IMR-90 (cell line): Measurements from ENCODE around the gene CLDN7. TPM values are rescaled to one million over a fixed set of nuclear protein-coding genes. Genes with fewer than 3 reads are reported as not detected.

Experiments
- ATAC-seq: fragments of 200-7000 bp; cut with Tn5 transposase; 2 replicates; pipeline ENCODE4 v1.9.1; 2020; ENCODE audit warnings: low read depth, mild to moderate bottlenecking, moderate library complexity
- BruUV-seq: library from RNA; stranded (reverse); fragments of 400-500 nt; replicated peaks from 2 replicates; lab custom pipeline; 2021; lab: Mats Ljungman, UMichigan
- CTCF ChIA-PET: fragments of 300-600 bp; formaldehyde crosslinking; extraction: SDS; loops from one replicate; lab custom pipeline; 2021; ENCODE audit warnings: antibody characterized with exemption; lab: Yijun Ruan, JAX
- POLR2A ChIA-PET: fragments of 300-600 bp; sonication (Branson Sonifier 250); formaldehyde crosslinking; loops from one replicate; lab custom pipeline; 2022; ENCODE audit warnings: antibody characterized with exemption; ENCODE audit not compliant: unreplicated experiment; lab: Charles Lee
- DNase-seq: peaks from one replicate; pipeline ENCODE4 v3.0.0; 2013
- H2AFZ ChIP-seq: replicated peaks from 2 replicates; pipeline ENCODE3; 2013; ENCODE audit warnings: low read length, mild to moderate bottlenecking; ENCODE audit not compliant: poor library complexity
- H2AK5ac ChIP-seq: 2 replicates; pipeline ENCODE4 v1.6.1; 2013; ENCODE audit warnings: low read depth, low read length, inconsistent platforms
- H2AK9ac ChIP-seq: replicated peaks from 2 replicates; pipeline ENCODE3; 2013; ENCODE audit warnings: mild to moderate bottlenecking, low read depth, low read length, moderate library complexity; ENCODE audit not compliant: poor library complexity
- H2BK120ac ChIP-seq: 2 replicates; pipeline ENCODE4 v1.6.1; 2013; ENCODE audit warnings: low read depth, low read length, inconsistent platforms
- H2BK15ac ChIP-seq: 3 replicates; pipeline ENCODE4 v1.6.1; 2013; ENCODE audit warnings: low read depth, low read length, inconsistent platforms
- H2BK20ac ChIP-seq: 2 replicates; pipeline ENCODE4 v1.6.1; 2013; ENCODE audit warnings: low read depth, mild to moderate bottlenecking, inconsistent platforms, low read length, moderate library complexity
- H2BK5ac ChIP-seq: 2 replicates; pipeline ENCODE4 v1.6.1; 2013; ENCODE audit warnings: mild to moderate bottlenecking, low read depth, low read length, inconsistent platforms; ENCODE audit not compliant: poor library complexity, severe bottlenecking
- H3K14ac ChIP-seq: replicated peaks from 2 replicates; pipeline ENCODE4 v1.6.1; 2013; ENCODE audit warnings: low read depth, low read length, inconsistent platforms
- H3K18ac ChIP-seq: 2 replicates; pipeline ENCODE4 v1.6.1; 2013; ENCODE audit warnings: low read depth, low read length, control low read depth
- H3K23ac ChIP-seq: 2 replicates; pipeline ENCODE4 v1.6.1; 2013; ENCODE audit warnings: low read depth, low read length, inconsistent platforms
- H3K27ac ChIP-seq: 2 replicates; pipeline ENCODE4 v1.5.1; 2013; ENCODE audit warnings: mild to moderate bottlenecking, control low read depth, low read length; ENCODE audit not compliant: insufficient read depth
- H3K27me3 ChIP-seq: 2 replicates; pipeline ENCODE4 v1.6.1; 2013; ENCODE audit warnings: low read length; ENCODE audit not compliant: control insufficient read depth, insufficient read depth
- H3K36me3 ChIP-seq: 2 replicates; pipeline ENCODE4 v1.6.1; 2013; ENCODE audit warnings: low read length, mixed read lengths; ENCODE audit not compliant: control insufficient read depth, insufficient read depth
- H3K4ac ChIP-seq: 2 replicates; pipeline ENCODE4 v1.6.1; 2013; ENCODE audit warnings: low read depth, low read length, inconsistent platforms
- H3K4me1 ChIP-seq: 2 replicates; pipeline ENCODE4 v1.6.1; 2013; ENCODE audit warnings: low read length, mixed read lengths; ENCODE audit not compliant: control insufficient read depth, insufficient read depth
- H3K4me2 ChIP-seq: 2 replicates; pipeline ENCODE4 v1.6.1; 2013; ENCODE audit warnings: low read depth, mild to moderate bottlenecking, control low read depth, low read length, moderate library complexity
- H3K4me3 ChIP-seq: 2 replicates; pipeline ENCODE4 v1.5.1; 2013; ENCODE audit warnings: low read depth, mild to moderate bottlenecking, control low read depth, low read length, moderate library complexity; ENCODE audit not compliant: insufficient read depth
- H3K56ac ChIP-seq: 2 replicates; pipeline ENCODE4 v1.6.1; 2013; ENCODE audit warnings: low read length, inconsistent platforms; ENCODE audit not compliant: insufficient read depth; ENCODE audit errors: extremely low read depth
- H3K79me1 ChIP-seq, 2 experiments: 2 replicates each; pipeline ENCODE4 v1.6.1; 2013; ENCODE audit warnings: low read length in 2 of 2, inconsistent platforms in 1 of 2, low read depth in 1 of 2
- H3K9ac ChIP-seq: 2 replicates; pipeline ENCODE4 v1.6.1; 2013; ENCODE audit warnings: low read depth, low read length, control low read depth
- H3K9me1 ChIP-seq: 2 replicates; pipeline ENCODE4 v1.6.1; 2013; ENCODE audit warnings: low read length, inconsistent platforms; ENCODE audit not compliant: insufficient read depth
- H3K9me3 ChIP-seq: 2 replicates; pipeline ENCODE4 v1.6.1; 2013; ENCODE audit warnings: low read length; ENCODE audit not compliant: control insufficient read depth, insufficient read depth
- H4K20me1 ChIP-seq: 2 replicates; pipeline ENCODE4 v1.6.1; 2013; ENCODE audit warnings: low read length, inconsistent platforms; ENCODE audit not compliant: insufficient read depth
- H4K5ac ChIP-seq: 2 replicates; pipeline ENCODE4 v1.6.1; 2013; ENCODE audit warnings: mild to moderate bottlenecking, low read depth, low read length, control low read depth
- H4K8ac ChIP-seq, 2 experiments: 2 replicates each; pipeline ENCODE4 v1.6.1; 2013; ENCODE audit warnings: low read depth in 2 of 2, low read length in 2 of 2, control low read depth in 1 of 2, inconsistent platforms in 1 of 2
- H4K91ac ChIP-seq: 2 replicates; pipeline ENCODE4 v1.6.1; 2013; ENCODE audit warnings: low read depth, low read length, inconsistent platforms; ENCODE audit not compliant: insufficient read depth
- BHLHE40 ChIP-seq: fragments of 150-350 bp; IDR thresholded peaks from 2 replicates; pipeline ENCODE4 v1.6.1; 2016; ENCODE audit warnings: mild to moderate bottlenecking, low read depth, low read length
- CEBPB ChIP-seq: IDR thresholded peaks from 2 replicates; pipeline ENCODE4 v1.6.1; 2012; ENCODE audit warnings: low read depth, low read length, improper control_type of control experiment
- CHD1 ChIP-seq: IDR thresholded peaks from 2 replicates; pipeline ENCODE4 v1.6.1; 2012; ENCODE audit warnings: low read depth, low read length, improper control_type of control experiment
- CTCF ChIP-seq: conservative IDR thresholded peaks from 2 replicates; pipeline ENCODE4 v1.5.1; 2012; ENCODE audit warnings: mild to moderate bottlenecking, low read depth, low read length, improper control_type of control experiment
- ELK1 ChIP-seq: fragments of 150-350 bp; IDR thresholded peaks from 2 replicates; pipeline ENCODE4 v1.6.1; 2016; ENCODE audit warnings: low read depth, mild to moderate bottlenecking, low read length, moderate library complexity, borderline replicate concordance
- FOS ChIP-seq: fragments of 150-350 bp; IDR thresholded peaks from 2 replicates; pipeline ENCODE4 v1.6.1; 2016; ENCODE audit warnings: low read depth, low read length
- MAFK ChIP-seq: IDR thresholded peaks from 2 replicates; pipeline ENCODE4 v1.6.1; 2012; ENCODE audit warnings: low read depth, low read length, improper control_type of control experiment
- MAZ ChIP-seq: IDR thresholded peaks from 2 replicates; pipeline ENCODE4 v1.6.1; 2012; ENCODE audit warnings: low read depth, mild to moderate bottlenecking, low read length, improper control_type of control experiment, moderate library complexity, borderline replicate concordance
- MXI1 ChIP-seq: IDR thresholded peaks from 2 replicates; pipeline ENCODE4 v1.6.1; 2012; ENCODE audit warnings: low read depth, mild to moderate bottlenecking, low read length, moderate library complexity, borderline replicate concordance
- NFE2L2 ChIP-seq: fragments of 150-350 bp; IDR thresholded peaks from 2 replicates; pipeline ENCODE4 v1.6.1; 2016; ENCODE audit warnings: low read depth, mild to moderate bottlenecking, low read length
- POLR2A ChIP-seq: IDR thresholded peaks from 2 replicates; pipeline ENCODE4 v1.6.1; 2012; ENCODE audit warnings: mild to moderate bottlenecking, low read depth, low read length
- RAD21 ChIP-seq: IDR thresholded peaks from 2 replicates; pipeline ENCODE4 v1.6.1; 2012; ENCODE audit warnings: low read length, improper control_type of control experiment
- RCOR1 ChIP-seq: IDR thresholded peaks from 2 replicates; pipeline ENCODE4 v1.6.1; 2012; ENCODE audit warnings: mild to moderate bottlenecking, low read length, improper control_type of control experiment; ENCODE audit not compliant: insufficient replicate concordance
- RFX5 ChIP-seq: IDR thresholded peaks from 2 replicates; pipeline ENCODE4 v1.8.0; 2012; ENCODE audit warnings: low read depth, mild to moderate bottlenecking, low read length, moderate library complexity
- SMC3 ChIP-seq: fragments of 150-350 bp; IDR thresholded peaks from 2 replicates; pipeline ENCODE4 v1.6.1; 2016; ENCODE audit warnings: low read depth, mild to moderate bottlenecking, antibody characterized with exemption, low read length, moderate library complexity
- USF2 ChIP-seq: fragments of 150-350 bp; IDR thresholded peaks from 2 replicates; pipeline ENCODE4 v1.6.1; 2017; ENCODE audit warnings: mild to moderate bottlenecking, antibody characterized with exemption, low read length, low read depth
- WGBS, 2 experiments: methylation state at CpG; one replicate each; pipeline versions ENCODE4 v1.1.5 to v1.1.7; 2013; ENCODE audit warnings: missing lambda C conversion rate in 2 of 2; ENCODE audit not compliant: insufficient read length in 1 of 2; ENCODE audit errors: extremely low coverage in 2 of 2; 5-methylcytosine and 5-hydroxymethylcytosine counted together
- dilution Hi-C: fragments of 300-500 bp; cut with HindIII; formaldehyde crosslinking; loops from one replicate; pipeline ENCODE4 v1.14.3; 2018; ENCODE audit warnings: low sequenced_read_pairs; ENCODE audit not compliant: unreplicated experiment
- in situ Hi-C: fragments of 300-500 bp; cut with MboI; formaldehyde crosslinking; loops from 3 replicates; pipeline ENCODE4 v1.14.3; 2019; ENCODE audit warnings: low sequenced_read_pairs, inconsistent platforms, mixed read lengths
- intact Hi-C: fragments of 100-400 bp; cut with micrococcal nuclease; formaldehyde crosslinking; loops from 2 replicates; pipeline ENCODE4 v1.10.0; 2022
- polyA plus RNA-seq, 3 experiments: library from polyadenylated mRNA; depleted of rRNA; stranded (reverse); fragments of >200 nt; gene quantifications; 2 replicates each; pipeline ENCODE4 v1.2.3, GENCODE V29; 2012; ENCODE audit warnings: low replicate concordance in 1 of 3
- total RNA-seq: library from RNA; depleted of rRNA; stranded (reverse); fragments of >200 nt; gene quantifications from 2 replicates; pipeline ENCODE4 v1.2.3, GENCODE V29; 2012

CLDN7 gene
- total and polyA plus RNA-seq, 2 of the 4 experiments (the other 2 are of a cell fraction): 1.4 TPM

- no peak overlapping the region for H2AFZ ChIP-seq
- H3K56ac ChIP-seq: no peak overlapping the region
- H2BK5ac ChIP-seq: no peak overlapping the region
- in situ Hi-C loops: loop anchor here (25.0 kb wide), 1 partner anchor 933 kb away; the partner anchor contains the start of genes PER1 and VAMP2
- H3K18ac ChIP-seq: no peak overlapping the region
- H2AK5ac ChIP-seq: no peak overlapping the region
- no peak overlapping the region for H3K4ac ChIP-seq
- no peak overlapping the region for H3K23ac ChIP-seq
- peaks cover 8 to 75% of the 10 kb centered on the region in 2 experiments; a peak in 3 of 4 replicates for H3K79me1 ChIP-seq
- H3K4me2 ChIP-seq: no peak overlapping the region
- ATAC-seq: no peak
- no peak overlapping the region for H4K8ac ChIP-seq
- no peak overlapping the region for H3K14ac ChIP-seq
- no TSS peak for BruUV-seq
- no peak overlapping the region for H2BK20ac ChIP-seq
- H3K4me3 ChIP-seq: no peak overlapping the region
- no peak overlapping the region for H2BK15ac ChIP-seq
- H2BK120ac ChIP-seq: no peak overlapping the region
- H3K27ac ChIP-seq: no peak overlapping the region
- CTCF ChIA-PET: no interaction called here
- POLR2A ChIA-PET: interaction anchor here (1.3 kb wide), 1 partner anchor 10 kb away, joined by 4 read pairs; the partner anchor contains the start of genes ACADVL and DLG4
- no peak for DNase-seq
- no peak overlapping the region for H4K91ac ChIP-seq
- no peak overlapping the region for H3K9ac ChIP-seq
- no peak for TF ChIP-seq MAZ
- TF ChIP-seq RAD21: no peak
- no peak for TF ChIP-seq RFX5
- TF ChIP-seq RCOR1: no peak
- TF ChIP-seq CHD1: no peak
- TF ChIP-seq ELK1: no peak
- no peak for TF ChIP-seq USF2
- TF ChIP-seq POLR2A: no peak
- TF ChIP-seq MAFK: no peak
- no peak for TF ChIP-seq FOS
- no peak for TF ChIP-seq CTCF
- TF ChIP-seq CEBPB: no peak
- TF ChIP-seq BHLHE40: no peak
- TF ChIP-seq SMC3: no peak
- TF ChIP-seq NFE2L2: no peak
- no peak for TF ChIP-seq MXI1
- H4K5ac ChIP-seq: no peak overlapping the region
- H3K9me3 ChIP-seq: no peaks in the 10 kb centered on the region
- H4K20me1 ChIP-seq: peaks cover 28% of the 10 kb centered on the region
- dilution Hi-C loops: no loop called here
- H3K27me3 ChIP-seq: no peaks in the 10 kb centered on the region
- peaks cover 6% of the 10 kb centered on the region for H3K9me1 ChIP-seq
- intact Hi-C loops: no loop called here
- H3K4me1 ChIP-seq: no peaks in the 10 kb centered on the region; the same call in 1 of the 2 replicates
- H3K36me3 ChIP-seq: peaks cover 60% of the 10 kb centered on the region
- no peak overlapping the region for H2AK9ac ChIP-seq
- 100% methylated on average over 7 of the region's 14 CpGs; no CpG with 5 or more reads in 1 of the 2 experiments for WGBS, 2 experiments
These were observed 33.4 kb downstream of the CLDN7 start for GRCh38 chr17:7228920-7229319.
